ES-I3 (cell line): ENCODE results near the gene ADGRG3.
"Not testable (repeated sequence)": the region's sequence is repeated elsewhere in the genome, so short reads cannot be mapped to it uniquely, and the experiment has no call there.

Source experiments
- H3K36me3 ChIP-seq: 2 replicates; pipeline ENCODE4 v1.6.1; 2013; ENCODE audit warnings: mild to moderate bottlenecking, low read length, control low read depth, moderate library complexity; ENCODE audit not compliant: insufficient read depth
- H3K4me1 ChIP-seq: 2 replicates; pipeline ENCODE4 v1.6.1; 2013; ENCODE audit warnings: mild to moderate bottlenecking, control low read depth, low read length; ENCODE audit not compliant: insufficient read depth
- H3K9ac ChIP-seq: 2 replicates; pipeline ENCODE4 v1.6.1; 2013; ENCODE audit warnings: low read depth, mild to moderate bottlenecking, low read length, moderate library complexity
- H3K9me3 ChIP-seq: 2 replicates; pipeline ENCODE4 v1.6.1; 2013; ENCODE audit warnings: mild to moderate bottlenecking, low read length, moderate library complexity; ENCODE audit not compliant: control insufficient read depth, insufficient read depth

The ADGRG3 gene

DNA sequence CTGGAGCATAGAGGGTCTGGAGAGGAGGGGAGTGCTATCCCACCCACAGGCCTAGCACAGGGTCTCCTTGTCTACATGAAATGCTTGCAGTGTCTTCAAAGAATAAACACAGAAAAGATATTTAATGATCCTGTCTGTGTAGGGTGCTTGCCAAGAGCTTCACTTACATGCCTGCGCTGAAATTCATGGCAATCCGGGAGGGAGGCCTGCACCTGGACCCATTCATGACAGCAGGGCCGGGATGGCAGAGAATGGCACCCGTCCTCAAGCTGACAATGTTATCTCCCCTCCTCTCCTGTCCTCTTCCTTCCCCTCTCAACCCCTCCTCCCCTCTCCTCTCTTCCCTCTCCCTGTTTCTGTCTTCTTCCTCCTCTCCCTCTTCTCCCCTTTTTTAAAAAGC, 2.1 kb downstream of the ADGRG3 start:
- Histone ChIP-seq H3K36me3 (no peaks in the 10 kb centered on the region), H3K9ac (no peak overlapping the region), H3K4me1 (no peaks in the 10 kb centered on the region; the same call in 1 of the 2 replicates), H3K9me3 (no peaks in the 10 kb centered on the region)

DNA sequence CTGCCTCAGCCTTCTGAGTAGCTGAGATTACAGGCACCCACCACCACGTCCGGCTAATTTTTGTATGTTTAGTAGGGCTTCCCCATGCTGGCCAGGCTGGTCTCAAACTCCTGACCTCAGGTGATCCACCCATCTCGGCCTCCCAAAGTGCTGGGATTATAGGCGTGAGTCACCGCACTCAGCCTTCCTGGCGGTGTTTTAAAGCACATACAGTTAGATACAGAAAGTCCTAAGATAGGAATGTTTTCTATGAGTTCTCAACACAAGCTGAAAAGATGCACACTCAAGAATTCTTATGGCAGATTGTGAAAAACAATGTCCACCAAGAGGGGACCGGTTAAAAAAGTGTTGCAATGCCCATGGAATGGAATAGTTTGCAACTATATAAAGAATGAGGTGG, 3.3 kb downstream of the ADGRG3 start:
- not testable (repeated sequence) for H3K9ac ChIP-seq, H3K9me3 ChIP-seq, H3K36me3 ChIP-seq
- H3K4me1 ChIP-seq: peaks cover 10% of the 10 kb centered on the region

DNA sequence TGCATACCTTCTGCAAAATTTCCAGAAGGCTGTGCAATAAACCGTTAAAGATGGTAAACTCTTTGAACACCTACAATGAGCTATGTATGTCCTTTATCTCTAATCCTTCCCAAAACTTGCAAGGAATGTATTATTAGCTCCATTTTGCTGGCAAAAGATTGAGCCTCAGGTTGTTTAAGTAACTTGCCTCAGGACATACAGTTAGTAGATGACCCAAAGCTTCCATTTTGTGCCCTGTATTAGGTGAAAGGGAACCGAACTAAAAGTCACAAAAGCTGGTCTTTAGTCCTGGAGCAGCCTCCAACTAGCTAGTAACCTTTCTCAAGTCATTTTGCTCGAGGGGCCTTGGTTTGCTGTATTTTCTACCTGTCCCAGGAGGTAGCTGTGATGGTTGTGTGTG, 4.3 kb downstream of the ADGRG3 start:
- Histone ChIP-seq H3K9me3 (no peaks in the 10 kb centered on the region), H3K9ac (no peak overlapping the region), H3K36me3 (no peaks in the 10 kb centered on the region), H3K4me1 (peaks cover 16% of the 10 kb centered on the region)

DNA sequence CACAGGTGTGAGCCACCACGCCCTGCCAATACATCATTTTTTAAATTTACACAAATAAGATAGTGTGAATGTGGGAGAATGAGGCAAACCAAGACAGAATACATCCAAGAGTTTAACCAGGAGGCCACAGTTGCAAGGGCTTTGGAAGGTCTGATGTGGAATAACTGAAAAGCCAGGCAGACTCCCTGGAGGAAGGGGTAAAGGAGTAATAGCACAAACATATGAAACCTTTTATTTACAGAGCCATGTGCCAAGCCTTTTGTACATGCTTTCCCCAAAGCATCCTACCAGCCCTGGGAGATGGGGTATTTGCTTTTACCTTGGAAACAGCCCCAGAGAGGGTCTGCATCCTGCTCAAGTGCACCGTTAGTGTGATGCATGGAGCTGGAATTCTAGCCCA, 4.7 kb downstream of the ADGRG3 start:
- Histone ChIP-seq H3K4me1 (peaks cover 16% of the 10 kb centered on the region), H3K9me3 (no peaks in the 10 kb centered on the region), H3K36me3 (no peaks in the 10 kb centered on the region), H3K9ac (no peak overlapping the region)

DNA sequence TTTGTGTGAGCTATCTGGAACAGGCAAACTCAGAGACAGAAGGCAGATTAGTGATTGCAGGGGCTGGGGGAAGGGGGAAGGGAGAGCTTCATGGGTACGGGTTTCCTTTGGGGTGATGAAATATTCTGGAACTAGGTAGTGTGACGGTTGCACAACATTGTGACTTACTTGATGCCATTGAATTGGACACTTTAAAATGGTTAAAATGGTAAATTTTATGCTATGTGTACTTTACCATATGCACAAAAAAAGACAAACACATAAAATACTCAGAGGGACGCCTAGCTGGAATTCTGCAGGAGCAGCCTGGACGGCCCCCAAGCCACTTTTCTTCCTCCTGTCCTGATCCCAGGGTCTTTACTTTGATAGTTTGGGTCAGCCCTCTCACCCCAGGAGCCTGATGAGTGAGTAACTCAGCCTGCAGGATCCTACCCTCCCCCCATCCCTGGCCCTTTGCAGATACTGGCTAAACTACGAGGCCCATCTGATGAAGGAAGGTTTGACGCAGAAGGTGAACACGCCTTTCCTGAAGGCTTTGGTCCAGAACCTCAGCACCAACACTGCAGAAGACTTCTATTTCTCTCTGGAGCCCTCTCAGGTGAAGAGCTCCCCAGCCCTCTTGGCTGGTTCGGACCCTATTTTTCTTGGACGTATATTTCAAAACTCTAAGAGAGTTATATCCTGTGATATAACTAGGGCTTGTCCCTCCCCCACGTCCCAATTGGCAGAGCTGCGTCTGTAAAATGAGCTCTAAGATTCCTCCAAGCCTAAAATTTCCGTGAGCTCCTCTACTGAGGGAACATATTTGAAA, 7.8 kb downstream of the ADGRG3 start:
- no peak overlapping the region for H3K9ac ChIP-seq
- H3K9me3 ChIP-seq: no peaks in the 10 kb centered on the region
- H3K4me1 ChIP-seq: peaks cover 26% of the 10 kb centered on the region
- H3K36me3 ChIP-seq: no peaks in the 10 kb centered on the region

DNA sequence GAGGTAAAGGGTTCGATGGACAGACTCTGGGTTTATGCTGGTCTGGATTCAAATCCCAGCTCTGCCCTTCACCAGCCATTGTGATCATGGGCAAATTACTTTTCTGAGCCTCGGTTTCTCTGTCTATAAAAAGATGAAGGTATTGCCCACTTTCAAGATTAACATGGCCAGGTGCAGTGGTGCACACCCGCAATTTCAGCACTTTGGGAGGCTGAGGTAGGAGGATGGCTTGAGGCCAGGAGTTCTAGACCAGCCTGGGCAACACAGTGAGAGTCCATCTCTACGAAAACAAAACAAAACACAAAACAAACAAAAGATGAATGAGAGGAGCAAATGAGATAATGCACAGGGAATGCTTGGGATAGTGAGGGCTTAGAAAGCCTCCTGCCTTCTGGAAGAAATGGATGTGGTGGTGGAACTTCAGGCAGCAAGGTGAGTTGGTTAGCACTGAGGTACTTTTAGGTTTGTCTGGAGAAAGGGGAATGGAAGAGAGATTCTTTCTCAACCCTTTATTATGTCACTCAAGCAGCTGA, 8.5 kb downstream of the ADGRG3 start:
- no peak overlapping the region for H3K9ac ChIP-seq
- H3K36me3 ChIP-seq: no peaks in the 10 kb centered on the region
- H3K9me3 ChIP-seq: no peaks in the 10 kb centered on the region
- peaks cover 26% of the 10 kb centered on the region for H3K4me1 ChIP-seq

GRCh38 chr16:57677622-57678369, 9.7 kb downstream of the ADGRG3 start:
- Histone ChIP-seq H3K9ac (no peak overlapping the region), H3K9me3 (no peaks in the 10 kb centered on the region), H3K4me1 (peaks cover 26% of the 10 kb centered on the region), H3K36me3 (no peaks in the 10 kb centered on the region)

GRCh38 chr16:57679016-57679415, 10.9 kb downstream of the ADGRG3 start:
- peaks cover 33% of the 10 kb centered on the region for H3K4me1 ChIP-seq
- H3K9ac ChIP-seq: no peak overlapping the region
- H3K36me3 ChIP-seq: no peaks in the 10 kb centered on the region
- no peaks in the 10 kb centered on the region for H3K9me3 ChIP-seq

- Histone ChIP-seq H3K4me1 (peaks cover 33% of the 10 kb centered on the region), H3K36me3 (no peaks in the 10 kb centered on the region), H3K9me3 (no peaks in the 10 kb centered on the region), H3K9ac (no peak overlapping the region)
These were observed 11.8 kb downstream of the ADGRG3 start for GRCh38 chr16:57679767-57680482.

DNA sequence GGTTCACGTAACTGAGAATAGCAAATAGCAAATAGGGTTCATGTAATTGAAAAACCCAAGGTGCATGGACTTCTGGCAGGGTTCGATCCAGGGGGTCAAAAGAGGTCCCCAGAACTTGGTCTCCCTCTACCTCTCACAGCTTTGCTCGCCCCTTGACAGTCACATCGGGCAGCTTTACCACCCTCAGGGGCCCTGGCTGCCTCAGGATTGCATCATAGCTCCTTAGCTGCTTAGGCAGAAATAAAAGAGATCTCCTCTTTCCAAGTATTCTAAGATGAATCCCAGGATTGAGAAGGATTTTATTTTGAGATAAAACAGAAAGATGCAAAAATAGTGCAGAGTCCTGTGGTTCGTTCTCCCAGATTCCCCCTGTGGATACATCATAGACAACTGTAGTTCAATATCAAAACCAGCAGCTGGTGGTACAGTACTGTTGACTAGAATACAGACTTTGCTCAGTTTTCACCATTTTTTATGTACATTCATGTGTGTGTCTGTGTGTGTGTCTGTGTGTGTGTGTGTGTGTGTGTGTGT, 12.8 kb downstream of the ADGRG3 start:
- Histone ChIP-seq H3K4me1 (peaks cover 28% of the 10 kb centered on the region), H3K36me3 (no peaks in the 10 kb centered on the region), H3K9me3 (no peaks in the 10 kb centered on the region), H3K9ac (no peak overlapping the region)

DNA sequence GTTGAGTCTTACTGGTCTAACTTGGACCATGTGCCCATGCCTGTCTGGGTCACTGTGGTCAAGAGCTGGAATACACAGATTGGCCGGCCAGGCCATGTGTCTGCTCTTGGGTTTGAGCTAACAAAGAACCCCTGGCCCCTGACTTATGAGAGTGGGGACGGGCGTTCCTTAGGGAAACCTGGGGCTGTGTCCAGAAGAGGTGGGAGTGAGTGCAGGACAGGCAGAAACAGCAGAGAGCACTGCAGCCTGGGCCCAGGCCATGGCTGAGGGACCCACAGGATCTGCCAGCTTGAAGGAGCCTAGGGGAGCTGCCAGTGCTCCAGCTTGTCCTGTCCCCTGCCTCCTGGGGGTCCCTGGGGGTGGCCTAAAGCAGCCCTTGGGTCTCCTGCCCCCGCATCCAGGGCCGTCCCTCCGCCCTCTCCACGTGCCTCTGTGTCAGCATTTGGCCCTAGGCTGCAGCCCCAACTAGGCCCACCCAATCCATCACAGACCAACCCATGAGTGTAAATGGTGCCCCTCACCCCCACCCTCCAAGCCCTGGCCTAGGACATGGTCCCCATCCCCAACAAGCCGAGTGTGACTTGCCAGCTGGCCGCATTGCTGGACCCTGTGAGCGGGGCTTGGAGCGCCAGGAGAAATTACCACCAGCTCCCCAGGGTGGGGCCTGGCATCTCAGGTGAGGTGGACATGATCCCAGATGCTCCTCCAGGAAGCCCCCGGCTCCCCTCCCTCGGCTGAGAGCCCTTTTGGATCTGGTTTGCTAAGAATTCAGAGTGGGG, 14.0 kb downstream of the ADGRG3 start:
- Histone ChIP-seq H3K4me1 (peaks cover 17% of the 10 kb centered on the region; the same call in 1 of the 2 replicates), H3K9ac (no peak overlapping the region), H3K9me3 (no peaks in the 10 kb centered on the region), H3K36me3 (no peaks in the 10 kb centered on the region)

GRCh38 chr16:57682809-57683635, 14.9 kb downstream of the ADGRG3 start:
- no peak overlapping the region for H3K9ac ChIP-seq
- peaks cover 17% of the 10 kb centered on the region; the same call in 1 of the 2 replicates for H3K4me1 ChIP-seq
- no peaks in the 10 kb centered on the region for H3K9me3 ChIP-seq
- no peaks in the 10 kb centered on the region for H3K36me3 ChIP-seq
